Retinal pigment epithelial cell (primary cell): ENCODE results near the gene C22orf39.

Source experiments
- DNase-seq: peaks from one replicate; pipeline ENCODE4 v3.0.0-alpha.2; 2010; ENCODE audit warnings: low read depth
- H3K4me3 ChIP-seq: 2 replicates; pipeline ENCODE4 v1.5.1; 2011; ENCODE audit warnings: mild to moderate bottlenecking, low read length, control low read depth, moderate library complexity
- CTCF ChIP-seq: conservative IDR thresholded peaks from 2 replicates; pipeline ENCODE4 v1.5.1; 2011; ENCODE audit warnings: low read depth, low read length, control low read depth, inconsistent platforms

The C22orf39 gene

GRCh38 chr22:19424186-19424500, 23.4 kb downstream of the C22orf39 start:
- no peak for DNase-seq
- TF ChIP-seq CTCF, result no peak
- H3K4me3 ChIP-seq, result no peak overlapping the region

- H3K4me3 ChIP-seq, result no peak overlapping the region
- DNase-seq, result no peak
- no peak for TF ChIP-seq CTCF
Observed at GRCh38 chr22:19422440-19423301, 24.8 kb downstream of the C22orf39 start.

GRCh38 chr22:19420321-19420720, 27.2 kb downstream of the C22orf39 start:
- no peak overlapping the region for H3K4me3 ChIP-seq
- TF ChIP-seq CTCF, result no peak
- no peak for DNase-seq

- no peak for DNase-seq
- TF ChIP-seq CTCF, result no peak
- no peak overlapping the region for H3K4me3 ChIP-seq
Observed at GRCh38 chr22:19419464-19420178, 27.9 kb downstream of the C22orf39 start.

GRCh38 chr22:19419086-19419463, 28.4 kb downstream of the C22orf39 start:
- TF ChIP-seq CTCF, result no peak
- no peak for DNase-seq
- no peak overlapping the region for H3K4me3 ChIP-seq

- no peak overlapping the region for H3K4me3 ChIP-seq
- no peak for TF ChIP-seq CTCF
- DNase-seq, result no peak
Observed at GRCh38 chr22:19412923-19413322, 34.6 kb downstream of the C22orf39 start.

- H3K4me3 ChIP-seq, result no peak overlapping the region
- no peak for DNase-seq
- no peak for TF ChIP-seq CTCF
Observed at GRCh38 chr22:19412478-19412877, 35.0 kb downstream of the C22orf39 start.
